HCT116 (cell line): Measurements from ENCODE around the gene TJP3. TPM values are rescaled to one million over a fixed set of nuclear protein-coding genes. Genes with fewer than 3 reads are reported as not detected.

Experiments
- ATAC-seq: fragments of 200-7000 bp; cut with Tn5 transposase; 2 replicates; pipeline ENCODE4 v1.9.1; 2020; ENCODE audit warnings: mild to moderate bottlenecking, moderate library complexity
- BruUV-seq: library from RNA; stranded (reverse); fragments of 400-500 nt; replicated peaks from 2 replicates; lab custom pipeline; 2021; lab: Mats Ljungman, UMichigan
- CTCF ChIA-PET: fragments of 300-600 bp; sonication (Branson Sonifier 250); formaldehyde crosslinking; loops from one replicate; lab custom pipeline; 2021; ENCODE audit warnings: antibody characterized with exemption; lab: Charles Lee
- POLR2A ChIA-PET: fragments of 300-600, 350-600 bp; sonication (Branson Sonifier 250); formaldehyde crosslinking; loops from one replicate; lab custom pipeline; 2021; ENCODE audit warnings: antibody characterized with exemption; lab: Charles Lee
- RAD21 ChIA-PET, 2 experiments: fragments of 300-600 bp; sonication (Branson Sonifier 250); formaldehyde crosslinking; loops; one replicate each; lab custom pipeline; 2023; ENCODE audit warnings: low total read pairs in 2 of 2; ENCODE audit not compliant: uncharacterized antibody in 2 of 2, unreplicated experiment in 2 of 2, low non-redundant PET in 1 of 2; lab: Charles Lee
- DNase-seq: peaks from one replicate; pipeline ENCODE4 v3.0.0-alpha.2; 2010; ENCODE audit warnings: low read depth, low spot score
- H2AFZ ChIP-seq: fragments of 200-600 bp; shearing (Covaris generic), sonication (generic); 2 replicates; pipeline ENCODE4 v1.6.1; 2017; ENCODE audit warnings: low read depth, mixed run types, mixed read lengths, antibody characterized with exemption, low read length; ENCODE audit not compliant: poor library complexity, severe bottlenecking
- H3K27ac ChIP-seq: 2 replicates; pipeline ENCODE4 v1.5.1; 2012; ENCODE audit warnings: low read depth, low read length
- H3K27me3 ChIP-seq: fragments of 200-600 bp; sonication (generic); 2 replicates; pipeline ENCODE4 v1.6.1; 2016; ENCODE audit warnings: mixed run types, low read length, mixed read lengths; ENCODE audit not compliant: insufficient read depth
- H3K36me3 ChIP-seq, 2 experiments: fragments of 200-500 bp in 1 of 2; fragments of 200-600 bp in 1 of 2; sonication (Bioruptor generic) in 1 of 2; sonication (generic) in 1 of 2; 2 replicates each; pipeline versions ENCODE4 v1.5.1 to v1.6.1; 2014 to 2016; ENCODE audit warnings: low read length in 2 of 2, inconsistent platforms in 1 of 2, mixed read lengths in 1 of 2, mixed run types in 1 of 2; ENCODE audit not compliant: insufficient read depth in 2 of 2, control insufficient read depth in 1 of 2
- H3K4me1 ChIP-seq, 2 experiments: fragments of 200-600 bp in 1 of 2; sonication (generic) in 1 of 2; 2 replicates each; pipeline versions ENCODE4 v1.5.1 to v1.6.1; 2012 to 2017; ENCODE audit warnings: low read length in 2 of 2, inconsistent platforms in 1 of 2, mild to moderate bottlenecking in 1 of 2, mixed read lengths in 1 of 2, mixed run types in 1 of 2, moderate library complexity in 1 of 2; ENCODE audit not compliant: insufficient read depth in 2 of 2, control insufficient read depth in 1 of 2
- H3K4me2 ChIP-seq: fragments of 200-600 bp; sonication (generic); 2 replicates; pipeline ENCODE4 v1.6.1; 2017; ENCODE audit warnings: mixed run types, low read length, mixed read lengths
- H3K4me3 ChIP-seq, 2 experiments: fragments of 200-600 bp in 1 of 2; sonication (generic) in 1 of 2; replicated peaks in 1 of 2; 2 replicates each; pipeline ENCODE4 v1.5.1; 2011 to 2016; ENCODE audit warnings: low read length in 2 of 2, control low read depth in 1 of 2, low read depth in 1 of 2, mild to moderate bottlenecking in 1 of 2, mixed read lengths in 1 of 2, mixed run types in 1 of 2
- H3K79me2 ChIP-seq: fragments of 200-600 bp; sonication (generic); 2 replicates; pipeline ENCODE4 v1.6.1; 2017; ENCODE audit warnings: mild to moderate bottlenecking, mixed run types, low read length, moderate library complexity, mixed read lengths; ENCODE audit not compliant: insufficient read depth
- H3K9ac ChIP-seq: fragments of 200-600 bp; sonication (generic); 2 replicates; pipeline ENCODE4 v1.6.1; 2016; ENCODE audit warnings: low read length, mixed read lengths
- H3K9me2 ChIP-seq: fragments of 200-600 bp; sonication (generic), shearing (Covaris generic); 2 replicates; pipeline ENCODE4 v1.6.1; 2017; ENCODE audit warnings: mixed run types, mild to moderate bottlenecking, moderate library complexity; ENCODE audit not compliant: insufficient read depth
- H3K9me3 ChIP-seq, 2 experiments: fragments of 200-500 bp in 1 of 2; fragments of 200-600 bp in 1 of 2; sonication (Bioruptor generic) in 1 of 2; sonication (generic) in 1 of 2; 2 replicates each; pipeline ENCODE4 v1.6.1; 2014 to 2017; ENCODE audit warnings: low read length in 2 of 2, mixed read lengths in 2 of 2, inconsistent platforms in 1 of 2, low read depth in 1 of 2, mild to moderate bottlenecking in 1 of 2, mixed run types in 1 of 2, moderate library complexity in 1 of 2; ENCODE audit not compliant: control insufficient read depth in 1 of 2, insufficient read depth in 1 of 2
- H4K20me1 ChIP-seq: fragments of 200-600 bp; sonication (generic), shearing (Covaris generic); 2 replicates; pipeline ENCODE4 v1.6.1; 2017; ENCODE audit warnings: mixed run types, mild to moderate bottlenecking, moderate library complexity; ENCODE audit not compliant: insufficient read depth
- EZH2 ChIP-seq: fragments of 200-600 bp; sonication (generic); IDR thresholded peaks from 2 replicates; pipeline ENCODE4 v1.6.1; 2017; ENCODE audit warnings: antibody characterized with exemption, mixed run types
- FOSL1 ChIP-seq: IDR thresholded peaks from 2 replicates; pipeline ENCODE4 v1.6.1; 2012; ENCODE audit warnings: low read depth
- RAD21 ChIP-seq: IDR thresholded peaks from 2 replicates; pipeline ENCODE4 v1.6.1; 2012; ENCODE audit warnings: low read depth, mild to moderate bottlenecking
- SIN3A ChIP-seq: IDR thresholded peaks from 2 replicates; pipeline ENCODE4 v1.6.1; 2012; ENCODE audit warnings: low read depth
- intact Hi-C: fragments of 100-400 bp; cut with micrococcal nuclease; formaldehyde crosslinking; loops from 2 replicates; pipeline ENCODE4 v1.10.0; 2022
- total RNA-seq: library from RNA; stranded (reverse); gene quantifications from one replicate; pipeline ENCODE4 v1.2.1, GENCODE V29; 2021; ENCODE audit not compliant: unreplicated experiment
- TF ChIP-seq, protein P1 (sequence below), 3 experiments: fragments of 200-600 bp in 1 of 3; sonication (generic) in 1 of 3; IDR thresholded peaks in 2 of 3; conservative IDR thresholded peaks in 1 of 3; 2 replicates each; pipeline ENCODE4 v1.5.1; 2012 to 2017; ENCODE audit warnings: low read depth in 2 of 3, low read length in 2 of 3, antibody characterized with exemption in 1 of 3, borderline replicate concordance in 1 of 3, control low read depth in 1 of 3, mild to moderate bottlenecking in 1 of 3, mixed read lengths in 1 of 3, mixed run types in 1 of 3, moderate library complexity in 1 of 3; ENCODE audit not compliant: insufficient read depth in 1 of 3
- TF ChIP-seq, protein P2 (sequence below): IDR thresholded peaks from 2 replicates; pipeline ENCODE4 v1.6.1; 2012

TJP3 gene
- total RNA-seq, 1 experiment from 2014 or later: 69.6 TPM

DNA sequence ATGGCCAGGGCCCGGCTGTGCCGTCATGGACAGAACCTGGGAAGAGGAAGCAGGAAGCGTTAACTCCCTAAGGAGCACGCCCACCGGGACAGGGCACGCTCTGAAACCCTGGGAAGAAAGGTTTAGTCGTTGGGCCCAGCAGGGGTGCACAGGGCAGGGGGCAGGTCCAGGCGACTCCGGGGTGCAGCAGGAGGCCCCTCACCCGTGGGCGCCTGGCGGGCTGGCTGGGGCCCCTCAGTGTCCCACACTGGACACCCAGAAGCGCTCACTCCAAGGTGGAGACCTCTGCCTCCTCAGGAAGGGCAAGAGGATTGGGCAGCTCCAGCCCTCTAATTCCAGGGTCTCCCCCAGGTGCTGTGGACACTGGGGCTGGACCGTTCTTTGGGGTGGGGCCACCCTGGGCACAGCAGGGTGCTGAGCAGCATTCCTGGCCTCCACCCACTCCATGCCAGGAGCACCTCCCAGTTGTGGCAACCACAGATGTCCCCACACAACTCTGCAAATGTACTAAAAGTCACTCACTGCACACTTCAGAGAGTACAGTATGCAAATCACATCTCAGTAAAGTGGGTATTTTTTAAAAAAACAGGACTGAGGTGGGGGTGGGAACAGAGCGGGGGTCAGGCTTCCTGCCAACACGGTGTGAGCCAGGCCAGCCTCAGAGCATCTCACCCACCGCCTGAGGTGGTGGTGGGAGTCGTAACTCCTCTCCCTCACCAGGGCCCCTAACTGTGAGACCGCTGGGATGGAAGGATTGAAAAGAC, 43.1 kb upstream of the TJP3 start:
- DNase-seq (no peak), ATAC-seq (no peak)
- H3K9ac ChIP-seq: no peak overlapping the region
- H3K27me3 ChIP-seq: no peaks in the 10 kb centered on the region
- H2AFZ ChIP-seq: no peak overlapping the region
- peak overlapping the region; percentile 6; the same call in 1 of the 2 replicates for H3K4me2 ChIP-seq
- no peaks in the 10 kb centered on the region for H4K20me1 ChIP-seq
- TF ChIP-seq, protein P1, sequence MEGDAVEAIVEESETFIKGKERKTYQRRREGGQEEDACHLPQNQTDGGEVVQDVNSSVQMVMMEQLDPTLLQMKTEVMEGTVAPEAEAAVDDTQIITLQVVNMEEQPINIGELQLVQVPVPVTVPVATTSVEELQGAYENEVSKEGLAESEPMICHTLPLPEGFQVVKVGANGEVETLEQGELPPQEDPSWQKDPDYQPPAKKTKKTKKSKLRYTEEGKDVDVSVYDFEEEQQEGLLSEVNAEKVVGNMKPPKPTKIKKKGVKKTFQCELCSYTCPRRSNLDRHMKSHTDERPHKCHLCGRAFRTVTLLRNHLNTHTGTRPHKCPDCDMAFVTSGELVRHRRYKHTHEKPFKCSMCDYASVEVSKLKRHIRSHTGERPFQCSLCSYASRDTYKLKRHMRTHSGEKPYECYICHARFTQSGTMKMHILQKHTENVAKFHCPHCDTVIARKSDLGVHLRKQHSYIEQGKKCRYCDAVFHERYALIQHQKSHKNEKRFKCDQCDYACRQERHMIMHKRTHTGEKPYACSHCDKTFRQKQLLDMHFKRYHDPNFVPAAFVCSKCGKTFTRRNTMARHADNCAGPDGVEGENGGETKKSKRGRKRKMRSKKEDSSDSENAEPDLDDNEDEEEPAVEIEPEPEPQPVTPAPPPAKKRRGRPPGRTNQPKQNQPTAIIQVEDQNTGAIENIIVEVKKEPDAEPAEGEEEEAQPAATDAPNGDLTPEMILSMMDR (IDR thresholded peaks at IDR 0.05 in 2 of 3, conservative IDR thresholded peaks at IDR 0.05 in 1 of 3; ENCODE audit: borderline replicate concordance in 1 of 3, insufficient read depth in 1 of 3, low read depth in 2 of 3, low read length in 2 of 3): no peak
- TF ChIP-seq SIN3A (no peak), FOSL1 (no peak), EZH2 (no peak), RAD21 (no peak)
- TF ChIP-seq, protein P2, sequence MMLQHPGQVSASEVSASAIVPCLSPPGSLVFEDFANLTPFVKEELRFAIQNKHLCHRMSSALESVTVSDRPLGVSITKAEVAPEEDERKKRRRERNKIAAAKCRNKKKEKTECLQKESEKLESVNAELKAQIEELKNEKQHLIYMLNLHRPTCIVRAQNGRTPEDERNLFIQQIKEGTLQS: no peak
- RAD21 ChIA-PET: no interaction called here
- intact Hi-C loops: no loop called here
- peaks cover 9% of the 10 kb centered on the region in 2 experiments; a peak in 3 of 4 replicates for H3K36me3 ChIP-seq
- H3K27ac ChIP-seq: no peak overlapping the region
- H3K79me2 ChIP-seq: no peaks in the 10 kb centered on the region
- BruUV-seq: no TSS peak
- no peaks in the 10 kb centered on the region for H3K9me2 ChIP-seq
- H3K4me1 ChIP-seq: peaks cover 0 to 8% of the 10 kb centered on the region in 2 experiments; a peak in 1 of 4 replicates
- POLR2A ChIA-PET: no interaction called here
- no peak overlapping the region for H3K4me3 ChIP-seq
- CTCF ChIA-PET: no interaction called here
- H3K9me3 ChIP-seq: no peaks in the 10 kb centered on the region
